Activated CD8-positive, alpha-beta memory T cell treated with anti-CD3 and anti-CD28 coated beads, Interleukin-2, amount 50 U/mL, for 24 hours (primary cell): ENCODE results near the gene IGDCC3.

Experiments used
- DNase-seq: peaks from one replicate; pipeline ENCODE4 v3.0.0-alpha.2; 2020; ENCODE audit errors: extremely low read depth

IGDCC3 gene

GRCh38 chr15:65343374-65343981 is 34.3 kb downstream of the IGDCC3 start:
- no peak for DNase-seq

GRCh38 chr15:65342493-65342892 is 35.3 kb downstream of the IGDCC3 start:
- no peak for DNase-seq

- no peak for DNase-seq
Observed at GRCh38 chr15:65339920-65340319, 37.9 kb downstream of the IGDCC3 start.

GRCh38 chr15:65339416-65339815 is 38.4 kb downstream of the IGDCC3 start:
- no peak for DNase-seq

- no peak for DNase-seq
Observed at GRCh38 chr15:65338823-65339222, 39.0 kb downstream of the IGDCC3 start.

GRCh38 chr15:65338366-65338765 is 39.4 kb downstream of the IGDCC3 start:
- no peak for DNase-seq

- no peak for DNase-seq
Observed at GRCh38 chr15:65337436-65338070, 40.2 kb downstream of the IGDCC3 start.

GRCh38 chr15:65336493-65337435 is 41.0 kb downstream of the IGDCC3 start:
- DNase-seq = no peak

GRCh38 chr15:65335278-65336055 is 42.3 kb downstream of the IGDCC3 start:
- DNase-seq = no peak

- DNase-seq = no peak
Observed at GRCh38 chr15:65334586-65335231, 43.1 kb downstream of the IGDCC3 start.

- DNase-seq = no peak
Observed at GRCh38 chr15:65333856-65334255, 43.9 kb downstream of the IGDCC3 start.

- no peak for DNase-seq
Observed at GRCh38 chr15:65333148-65333820, 44.5 kb downstream of the IGDCC3 start.

GRCh38 chr15:65332391-65333147 is 45.2 kb downstream of the IGDCC3 start:
- no peak for DNase-seq

GRCh38 chr15:65331811-65332210 is 46.0 kb downstream of the IGDCC3 start:
- DNase-seq = no peak

GRCh38 chr15:65330934-65331645 is 46.7 kb downstream of the IGDCC3 start:
- DNase-seq = no peak

- no peak for DNase-seq
Observed at GRCh38 chr15:65329984-65330735, 47.6 kb downstream of the IGDCC3 start.

- no peak for DNase-seq
Observed at GRCh38 chr15:65329288-65329983, 48.4 kb downstream of the IGDCC3 start.
